Stimulated activated CD4-positive, alpha-beta T cell treated with anti-CD3 and anti-CD28 coated beads, TNF-alpha, amount 100 ng/mL, for 24 hours (primary cell): Measurements from ENCODE around the gene QRICH1.
"Not testable (repeated sequence)": the region's sequence is repeated elsewhere in the genome, so short reads cannot be mapped to it uniquely, and the experiment has no call there.

Experiments used
- DNase-seq, 3 experiments: peaks; one replicate each; pipeline ENCODE4 v3.0.0-alpha.2; 2020; ENCODE audit warnings: low read depth in 3 of 3

The QRICH1 gene

GRCh38 chr3:49017229-49017970, 76.5 kb downstream of the QRICH1 start:
- DNase-seq: no peak

- no peak for DNase-seq
These were observed 77.2 kb downstream of the QRICH1 start for GRCh38 chr3:49016414-49017228.

- no peak for DNase-seq
These were observed 78.1 kb downstream of the QRICH1 start for GRCh38 chr3:49015765-49016164.

- DNase-seq: no peak
These were observed 78.8 kb downstream of the QRICH1 start for GRCh38 chr3:49015072-49015471.

- DNase-seq: peak in 1 of 3 experiments; percentile 48
These were observed 79.9 kb downstream of the QRICH1 start for GRCh38 chr3:49013738-49014660.

- DNase-seq: no peak
These were observed 80.6 kb downstream of the QRICH1 start for GRCh38 chr3:49013113-49013737.

GRCh38 chr3:49012441-49013017, 81.3 kb downstream of the QRICH1 start:
- DNase-seq: no peak

- no peak for DNase-seq
These were observed 84.5 kb downstream of the QRICH1 start for GRCh38 chr3:49009396-49009795.

GRCh38 chr3:49008627-49009026, 85.2 kb downstream of the QRICH1 start:
- not testable (repeated sequence) for DNase-seq

GRCh38 chr3:49007771-49008528, 85.9 kb downstream of the QRICH1 start:
- DNase-seq: peak; percentile 65 to 89 (median 79)

GRCh38 chr3:49007068-49007770, 86.7 kb downstream of the QRICH1 start, which contains the start of gene WDR6:
Gene WDR6 (plus strand): TSS chr3:49007391. CDS start chr3:49007432, 41 bp downstream.
- DNase-seq: peak; percentile 94 to 97 (median 95)

- no peak for DNase-seq
These were observed 87.3 kb downstream of the QRICH1 start for GRCh38 chr3:49006408-49007067.

- DNase-seq: no peak
These were observed 87.9 kb downstream of the QRICH1 start for GRCh38 chr3:49005998-49006397.

GRCh38 chr3:49005303-49005680, 88.6 kb downstream of the QRICH1 start:
- DNase-seq: no peak

- DNase-seq: no peak
These were observed 89.2 kb downstream of the QRICH1 start for GRCh38 chr3:49004352-49005302.

- no peak for DNase-seq
These were observed 92.7 kb downstream of the QRICH1 start for GRCh38 chr3:49001155-49001554.

GRCh38 chr3:48999085-48999858, 94.6 kb downstream of the QRICH1 start:
- DNase-seq: no peak
